GM19467 (cell line): ENCODE results near the gene REG3A.

Experiments
- ATAC-seq: cut with Tn5 transposase; IDR thresholded peaks from one replicate; pipeline ENCODE4 v1.9.1; 2021; ENCODE audit warnings: mild to moderate bottlenecking, moderate library complexity; ENCODE audit not compliant: unreplicated experiment

REG3A gene

GRCh38 chr2:79122676-79123075 lies 36.9 kb downstream of the REG3A start:
- ATAC-seq = no peak

DNA sequence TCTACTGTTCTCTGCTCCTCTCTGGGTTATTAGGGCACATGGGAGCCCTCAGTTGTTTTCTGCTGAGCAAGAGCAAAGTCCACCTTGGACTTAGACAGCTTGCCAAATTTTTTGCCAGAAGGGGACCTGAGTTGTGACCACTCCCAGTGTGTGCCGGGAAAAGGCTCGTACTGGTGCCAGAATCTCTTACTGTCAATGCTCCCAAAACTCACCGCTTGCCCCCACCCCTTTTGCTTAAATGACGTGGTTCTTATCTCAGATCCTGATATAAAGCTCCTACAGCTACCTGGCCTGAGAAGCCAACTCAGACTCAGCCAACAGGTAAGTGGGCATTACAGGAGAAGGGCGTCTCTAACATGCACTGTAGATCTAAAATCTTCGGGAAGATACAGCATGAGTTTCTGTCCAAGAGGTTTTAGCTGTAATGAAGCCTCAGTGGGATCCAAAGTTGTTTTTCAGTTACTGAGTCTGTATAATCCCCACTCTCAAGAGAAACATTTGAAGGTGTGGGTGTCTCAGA lies 39.3 kb downstream of the REG3A start, which contains the start of gene REG1A:
REG1A (plus strand) TSS at position 295 of the 520 bp plus-strand sequence. CDS start 374 bp downstream, outside the sequence.
- ATAC-seq = no peak

DNA sequence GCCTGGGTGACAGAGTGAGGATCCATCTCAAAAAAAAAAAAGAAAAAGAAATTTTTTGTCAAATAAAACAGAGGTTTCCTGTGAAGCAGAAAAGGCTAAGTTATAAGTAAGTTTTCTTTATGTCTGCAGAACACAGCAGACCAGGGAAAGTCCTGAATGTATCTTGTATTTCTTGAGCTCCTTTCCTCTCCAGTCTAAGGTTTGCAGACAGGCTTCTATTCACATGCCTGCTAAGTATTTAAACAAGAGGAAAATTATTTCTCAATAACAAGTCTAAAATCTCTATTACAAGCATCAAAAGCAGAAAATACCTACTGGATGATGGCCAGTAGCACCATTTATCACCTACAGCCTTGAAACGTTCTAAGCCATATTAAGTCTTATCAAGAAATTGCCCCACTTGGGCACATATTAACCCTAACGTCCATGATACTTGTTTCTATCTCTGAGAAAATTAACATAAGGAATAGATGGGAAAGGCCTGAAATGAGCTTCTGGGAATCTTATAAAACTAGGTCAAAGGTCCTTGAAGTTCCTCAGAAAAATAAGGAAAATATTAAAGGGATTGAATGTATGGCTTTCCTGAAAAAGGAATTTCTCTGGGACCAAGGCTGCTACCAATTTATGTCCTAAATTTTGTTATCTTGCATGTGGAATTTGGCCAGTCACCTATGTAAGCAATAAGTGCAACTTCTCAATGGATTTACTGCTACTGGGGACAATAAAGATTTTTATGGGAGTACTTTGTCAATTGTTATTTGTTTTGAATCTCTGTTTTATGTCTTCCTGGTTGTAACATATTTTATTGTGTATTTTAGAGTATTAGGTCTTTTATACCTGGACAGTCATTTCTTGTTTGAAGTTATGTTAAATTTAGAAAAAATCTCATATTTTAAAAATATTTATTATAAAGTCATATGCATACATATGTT lies 42.3 kb downstream of the REG3A start:
- no peak for ATAC-seq

- no peak for ATAC-seq
These were observed 44.6 kb downstream of the REG3A start for GRCh38 chr2:79114797-79115494.

DNA sequence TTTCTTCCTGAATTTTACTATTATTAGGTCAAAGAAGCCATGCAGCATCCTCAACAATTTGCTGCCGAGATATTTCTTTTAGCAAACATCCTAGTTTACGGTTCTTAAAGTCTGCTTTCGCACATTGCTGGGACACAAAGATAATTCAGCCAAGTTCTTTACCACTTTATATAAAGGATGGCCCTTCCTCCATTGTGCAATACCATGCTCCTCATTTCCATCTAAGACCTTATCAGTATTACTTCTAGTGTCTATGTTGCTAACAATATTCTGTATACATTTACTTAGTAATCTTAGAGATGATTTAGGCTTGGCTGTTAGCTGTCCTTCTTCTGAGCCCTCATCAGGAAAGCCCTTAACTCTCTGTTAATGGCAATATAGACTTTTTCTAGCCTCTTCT lies 47.3 kb downstream of the REG3A start:
- ATAC-seq = no peak
